GM12875 (cell line): ENCODE results near the gene XRCC4.

Experiments
- H3K4me3 ChIP-seq: one replicate; pipeline ENCODE4 v1.5.1; 2011; ENCODE audit warnings: low read depth, low read length, control low read depth
- CTCF ChIP-seq: IDR thresholded peaks from 2 replicates; pipeline ENCODE4 v1.5.1; 2011; ENCODE audit warnings: low read depth, mild to moderate bottlenecking, control low read depth, inconsistent platforms, low read length, moderate library complexity, borderline replicate concordance; ENCODE audit not compliant: insufficient read depth

Gene XRCC4

GRCh38 chr5:83230511-83230910 is 153.2 kb downstream of the XRCC4 start:
- H3K4me3 ChIP-seq = no peak overlapping the region
- no peak for TF ChIP-seq CTCF

- TF ChIP-seq CTCF = no peak
These were observed 167.2 kb downstream of the XRCC4 start for GRCh38 chr5:83244516-83244915.

GRCh38 chr5:83245037-83245436 is 167.7 kb downstream of the XRCC4 start:
- no peak for TF ChIP-seq CTCF

More at GRCh38 chr5:83244516-83244915, 167.2 kb downstream of the XRCC4 start:
- H3K4me3 ChIP-seq = no peak overlapping the region

GRCh38 chr5:83246071-83246470 is 168.7 kb downstream of the XRCC4 start:
- no peak overlapping the region for H3K4me3 ChIP-seq
- TF ChIP-seq CTCF = no peak

More at GRCh38 chr5:83245037-83245436, 167.7 kb downstream of the XRCC4 start:
- H3K4me3 ChIP-seq = no peak overlapping the region

GRCh38 chr5:83249156-83249555 is 171.8 kb downstream of the XRCC4 start:
- H3K4me3 ChIP-seq = no peak overlapping the region
- no peak for TF ChIP-seq CTCF

GRCh38 chr5:83251849-83252248 is 174.5 kb downstream of the XRCC4 start:
- no peak for TF ChIP-seq CTCF

GRCh38 chr5:83253720-83254119 is 176.4 kb downstream of the XRCC4 start:
- no peak for TF ChIP-seq CTCF

More at GRCh38 chr5:83251849-83252248, 174.5 kb downstream of the XRCC4 start:
- no peak overlapping the region for H3K4me3 ChIP-seq

More at GRCh38 chr5:83253720-83254119, 176.4 kb downstream of the XRCC4 start:
- no peak overlapping the region for H3K4me3 ChIP-seq
